Limb (tissue), 2 donors: ENCODE measurements around the gene SCAF4.
"Not testable (repeated sequence)": the region's sequence is repeated elsewhere in the genome, so short reads cannot be mapped to it uniquely, and the experiment has no call there.

Source experiments
- DNase-seq, 2 donors: peaks; one replicate each; pipeline ENCODE4 v3.0.0-alpha.2; 2016; ENCODE audit errors: extremely low spot score in 2 of 2

The SCAF4 gene, protein sequence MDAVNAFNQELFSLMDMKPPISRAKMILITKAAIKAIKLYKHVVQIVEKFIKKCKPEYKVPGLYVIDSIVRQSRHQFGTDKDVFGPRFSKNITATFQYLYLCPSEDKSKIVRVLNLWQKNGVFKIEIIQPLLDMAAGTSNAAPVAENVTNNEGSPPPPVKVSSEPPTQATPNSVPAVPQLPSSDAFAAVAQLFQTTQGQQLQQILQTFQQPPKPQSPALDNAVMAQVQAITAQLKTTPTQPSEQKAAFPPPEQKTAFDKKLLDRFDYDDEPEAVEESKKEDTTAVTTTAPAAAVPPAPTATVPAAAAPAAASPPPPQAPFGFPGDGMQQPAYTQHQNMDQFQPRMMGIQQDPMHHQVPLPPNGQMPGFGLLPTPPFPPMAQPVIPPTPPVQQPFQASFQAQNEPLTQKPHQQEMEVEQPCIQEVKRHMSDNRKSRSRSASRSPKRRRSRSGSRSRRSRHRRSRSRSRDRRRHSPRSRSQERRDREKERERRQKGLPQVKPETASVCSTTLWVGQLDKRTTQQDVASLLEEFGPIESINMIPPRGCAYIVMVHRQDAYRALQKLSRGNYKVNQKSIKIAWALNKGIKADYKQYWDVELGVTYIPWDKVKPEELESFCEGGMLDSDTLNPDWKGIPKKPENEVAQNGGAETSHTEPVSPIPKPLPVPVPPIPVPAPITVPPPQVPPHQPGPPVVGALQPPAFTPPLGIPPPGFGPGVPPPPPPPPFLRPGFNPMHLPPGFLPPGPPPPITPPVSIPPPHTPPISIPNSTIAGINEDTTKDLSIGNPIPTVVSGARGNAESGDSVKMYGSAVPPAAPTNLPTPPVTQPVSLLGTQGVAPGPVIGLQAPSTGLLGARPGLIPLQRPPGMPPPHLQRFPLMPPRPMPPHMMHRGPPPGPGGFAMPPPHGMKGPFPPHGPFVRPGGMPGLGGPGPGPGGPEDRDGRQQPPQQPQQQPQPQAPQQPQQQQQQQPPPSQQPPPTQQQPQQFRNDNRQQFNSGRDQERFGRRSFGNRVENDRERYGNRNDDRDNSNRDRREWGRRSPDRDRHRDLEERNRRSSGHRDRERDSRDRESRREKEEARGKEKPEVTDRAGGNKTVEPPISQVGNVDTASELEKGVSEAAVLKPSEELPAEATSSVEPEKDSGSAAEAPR

DNA sequence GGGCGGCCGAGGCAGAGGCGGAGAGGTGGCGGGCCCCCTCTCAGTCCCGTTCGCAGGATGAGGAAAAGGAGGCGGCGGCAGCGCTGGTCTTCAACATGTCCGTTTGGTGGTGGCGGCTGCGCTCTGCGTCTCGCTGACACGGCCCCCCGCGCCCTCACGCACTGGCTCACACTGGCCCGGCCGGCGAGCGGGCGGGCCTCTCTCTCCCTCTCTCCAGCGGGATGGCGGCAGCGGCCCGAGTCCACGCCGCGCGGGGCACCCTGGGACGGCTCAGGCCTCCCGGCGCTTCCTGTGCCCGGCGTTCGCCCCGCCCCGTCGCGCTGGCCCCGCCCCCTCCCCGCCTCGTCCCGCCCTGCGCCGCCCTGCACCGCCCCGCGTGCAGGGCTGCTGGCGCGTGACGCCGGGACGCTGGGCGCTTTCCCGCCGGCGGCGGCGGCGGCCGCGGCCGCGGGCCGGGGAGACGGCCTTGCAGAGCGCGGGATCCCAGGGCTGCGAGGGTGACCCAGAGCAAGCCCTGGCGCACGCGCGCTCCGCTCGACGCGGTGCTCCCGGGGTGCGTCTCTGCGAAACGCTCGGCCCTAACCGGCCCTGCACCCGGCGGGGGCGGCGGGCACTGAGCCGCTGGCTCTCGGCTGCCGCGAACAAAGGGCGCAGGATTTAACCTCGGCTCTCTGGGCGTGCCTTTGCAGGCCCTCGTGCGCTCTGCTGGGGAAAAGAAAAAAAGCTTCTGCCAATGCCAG, at the start of gene SCAF4:
SCAF4 (minus strand) TSS at position 262 of the 740 bp plus-strand sequence. CDS start 426 bp downstream, outside the sequence.
- DNase-seq, result peak; percentile 89 to 97

DNA sequence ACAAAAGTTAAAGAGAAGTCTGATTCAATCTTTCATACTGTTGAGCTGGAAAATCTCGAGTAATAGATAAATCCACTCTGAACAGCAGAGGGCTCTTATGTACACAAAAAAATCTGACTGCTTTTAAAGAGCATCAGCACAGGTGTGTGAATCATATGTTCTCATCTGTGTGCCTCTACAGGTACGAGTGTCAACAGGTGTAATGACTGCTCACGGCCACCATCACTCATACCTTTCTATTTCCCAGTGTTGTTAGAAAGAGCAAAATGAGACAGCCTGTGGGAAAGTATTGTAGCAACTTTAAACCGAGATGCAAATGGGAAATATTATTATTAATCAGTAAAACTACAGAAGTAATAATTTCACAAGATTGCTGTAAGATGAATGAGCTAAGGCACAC, 49.0 kb upstream of the SCAF4 start:
- DNase-seq, result no peak

DNA sequence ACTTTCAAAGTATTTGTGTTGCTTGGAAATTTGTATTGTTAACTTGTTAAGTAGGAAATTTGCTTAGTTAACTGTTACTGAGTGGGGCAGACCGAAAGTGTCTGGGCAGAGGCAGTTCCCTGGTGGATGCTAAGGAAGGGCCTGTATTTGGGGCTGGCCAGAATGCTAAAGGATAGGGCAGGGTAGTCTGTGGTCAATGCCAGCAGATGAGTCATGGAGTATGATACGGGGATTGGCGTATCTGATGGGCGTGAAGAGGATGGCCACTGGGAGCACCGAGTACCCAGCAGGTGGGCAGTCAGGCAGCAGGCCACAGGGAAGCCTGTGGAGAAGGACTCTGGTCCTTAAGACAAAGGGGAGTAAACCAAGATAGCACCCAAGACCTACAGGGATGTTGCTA, 46.6 kb upstream of the SCAF4 start:
- DNase-seq, result no peak

DNA sequence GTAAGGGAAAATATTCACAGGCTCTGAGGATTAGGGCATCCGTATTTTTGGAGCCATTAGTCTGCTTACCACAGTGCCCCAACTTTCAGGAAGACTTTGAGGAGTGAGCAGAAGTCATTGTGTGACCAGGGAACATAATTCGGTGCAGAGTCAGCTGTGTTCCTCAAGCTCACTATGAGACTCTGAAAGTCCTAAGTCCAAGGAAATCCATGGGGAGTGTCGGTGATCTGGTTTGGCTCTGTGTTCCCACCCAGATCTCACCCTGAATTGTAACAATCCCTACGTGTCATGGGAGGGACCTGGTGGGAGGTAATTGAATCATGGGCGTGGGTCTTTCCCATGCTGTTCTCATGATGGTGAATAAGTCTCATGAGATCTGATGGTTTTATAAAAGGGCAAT, 45.9 kb upstream of the SCAF4 start:
- no peak for DNase-seq

DNA sequence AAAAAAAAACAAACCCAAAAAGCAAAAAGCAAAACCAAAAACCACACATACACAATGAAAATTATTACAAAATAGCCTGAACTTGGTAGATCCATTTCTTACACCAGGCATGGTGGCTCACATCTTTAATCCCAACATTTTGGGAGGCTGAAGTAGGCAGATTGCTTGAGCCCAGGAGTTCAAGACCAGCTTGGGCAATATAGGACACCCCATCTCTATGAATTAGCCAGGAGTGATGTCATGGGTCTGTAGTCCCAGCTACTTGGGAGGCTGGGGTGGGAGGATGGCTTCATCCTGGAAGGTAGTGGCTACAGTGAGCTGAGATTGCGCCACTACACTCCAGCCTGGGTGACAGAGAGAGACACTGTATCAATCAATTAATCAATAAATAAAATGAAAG, 42.1 kb upstream of the SCAF4 start:
- DNase-seq, result no peak

DNA sequence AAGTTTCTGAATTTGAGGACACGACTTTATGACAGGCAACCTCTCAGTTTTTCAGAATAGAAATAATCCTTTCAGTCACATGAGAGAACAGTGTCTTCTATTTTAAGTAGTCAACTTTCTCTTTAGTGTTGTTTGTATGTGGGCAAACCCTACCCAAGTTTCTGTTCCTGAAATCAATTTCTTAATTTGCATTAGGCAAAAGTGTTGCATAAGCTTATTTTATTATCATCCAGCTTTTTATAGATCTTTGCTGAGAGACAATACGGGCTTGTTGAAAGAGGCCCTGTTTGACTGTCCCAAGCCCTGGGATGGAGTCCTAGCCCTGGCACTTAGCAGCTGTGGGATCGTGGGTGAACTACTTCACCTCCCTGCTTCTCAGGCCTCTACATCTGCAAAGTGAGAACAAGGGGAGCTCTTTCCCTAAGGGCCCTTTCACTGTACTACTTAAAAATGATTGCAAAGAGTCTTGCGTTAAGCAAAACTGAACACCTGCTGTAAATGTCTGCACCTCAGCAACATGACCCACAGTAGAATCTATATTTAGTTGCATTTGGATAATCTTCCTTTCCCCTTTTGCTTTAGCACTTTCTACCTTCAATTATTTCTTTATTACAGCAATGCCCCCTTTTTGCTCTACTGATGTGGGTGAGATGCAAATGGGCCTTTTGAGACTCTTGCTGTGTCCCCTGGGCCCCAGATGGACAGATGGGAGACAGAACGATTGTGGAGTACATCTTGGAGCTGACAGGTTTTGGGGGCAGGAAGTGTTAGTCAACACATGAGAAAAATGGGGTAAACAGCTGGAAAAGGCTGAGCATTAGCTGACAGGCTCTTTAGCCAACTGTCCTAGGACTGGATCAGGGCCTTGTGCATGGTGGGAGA, 41.0 kb upstream of the SCAF4 start:
- no peak for DNase-seq

DNA sequence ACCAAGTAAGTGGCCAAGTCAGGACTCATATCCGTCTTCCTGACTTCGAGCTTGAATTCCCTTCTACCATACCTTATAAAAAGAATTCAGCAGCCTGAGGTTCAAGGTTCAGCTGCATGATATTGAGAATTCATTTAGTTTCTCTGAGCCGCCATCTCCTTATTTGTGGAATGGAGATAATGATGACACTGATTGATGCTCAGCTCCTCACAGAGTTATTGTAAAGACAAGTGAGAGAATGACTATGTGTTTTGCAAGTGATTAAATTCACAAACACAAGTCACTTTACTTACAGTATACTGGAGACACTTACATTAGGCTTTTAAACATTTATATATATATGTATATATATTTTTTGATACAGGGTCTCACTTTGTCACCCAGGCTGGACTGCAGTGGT, 39.8 kb upstream of the SCAF4 start:
- DNase-seq, result no peak

DNA sequence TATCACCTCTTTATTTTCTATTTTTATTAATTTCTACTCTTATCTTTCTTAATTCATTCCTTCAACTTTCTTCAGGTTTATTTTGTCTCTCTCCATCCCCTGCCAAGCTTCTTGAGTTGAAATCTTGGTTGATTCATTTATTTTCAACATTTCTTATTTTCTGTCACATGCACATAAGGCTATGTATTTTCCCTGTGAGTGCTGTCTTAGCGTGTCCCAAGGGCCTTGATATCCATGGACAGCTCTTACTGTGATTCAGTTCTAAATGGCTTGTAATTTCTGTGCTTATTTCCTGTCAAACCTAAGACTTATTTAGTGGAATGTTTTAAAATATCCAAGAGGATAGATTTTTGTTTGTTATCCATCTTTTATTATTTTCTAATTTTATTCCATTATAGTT, 36.8 kb upstream of the SCAF4 start:
- DNase-seq, result no peak

DNA sequence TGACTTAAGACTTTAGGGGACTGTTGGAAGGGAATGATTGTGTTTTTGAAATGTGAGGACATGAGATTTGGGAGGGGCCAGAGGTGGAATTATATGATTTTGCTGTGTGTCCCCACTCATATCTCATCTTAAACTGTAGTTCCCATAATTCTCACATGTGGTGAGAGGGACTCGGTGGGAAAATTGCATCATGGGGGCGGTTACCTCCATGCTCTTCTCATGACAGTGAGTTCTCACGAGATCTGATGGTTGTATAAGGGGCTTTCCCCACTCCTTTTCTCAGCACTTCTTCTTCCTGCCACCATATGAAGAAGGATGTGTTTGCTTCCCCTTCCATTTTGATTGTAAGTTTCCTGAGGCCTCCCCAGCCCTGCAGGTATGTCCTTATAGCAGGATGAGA, 35.0 kb upstream of the SCAF4 start:
- DNase-seq, result no peak

DNA sequence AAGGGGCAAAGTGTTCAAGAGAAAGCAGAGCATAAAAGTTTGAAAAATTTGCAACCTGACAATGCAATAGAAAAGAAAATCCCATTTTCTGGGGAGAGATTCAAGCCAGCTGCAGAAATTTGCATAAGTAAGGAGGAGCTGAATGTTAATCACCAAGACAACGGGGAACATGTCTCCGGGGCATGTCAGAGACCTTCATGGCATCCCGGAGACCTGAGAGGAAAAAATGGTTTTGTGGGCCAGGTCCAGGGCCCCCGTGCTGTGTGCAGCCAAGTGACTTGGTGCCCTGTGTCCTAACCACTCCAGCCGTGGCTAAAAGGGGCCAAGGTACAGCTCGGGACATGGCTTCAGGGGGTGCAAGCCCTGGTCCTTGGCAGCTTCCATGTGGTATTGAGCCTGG, 33.9 kb upstream of the SCAF4 start:
- not testable (repeated sequence) for DNase-seq

DNA sequence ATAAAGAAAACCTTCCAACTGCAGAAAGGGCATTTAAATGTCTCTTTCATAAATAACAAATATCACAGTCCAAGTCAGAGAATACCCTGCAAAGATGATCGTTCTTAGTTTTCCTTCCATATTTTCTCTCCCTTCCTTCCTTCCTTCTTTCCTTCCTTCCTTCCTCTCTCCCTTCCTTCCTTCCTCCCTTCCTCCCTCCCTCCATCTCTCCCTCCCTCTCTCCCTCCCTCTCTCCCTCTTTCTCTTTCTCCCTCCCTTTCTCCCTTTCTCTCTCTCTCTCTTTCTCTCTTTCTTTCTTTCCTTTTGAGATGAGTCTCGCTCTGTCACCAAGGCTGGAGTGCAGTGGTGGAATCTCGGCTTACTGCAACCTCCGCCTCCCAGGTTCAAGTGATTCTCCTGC, 29.0 kb upstream of the SCAF4 start:
- DNase-seq, result no peak

DNA sequence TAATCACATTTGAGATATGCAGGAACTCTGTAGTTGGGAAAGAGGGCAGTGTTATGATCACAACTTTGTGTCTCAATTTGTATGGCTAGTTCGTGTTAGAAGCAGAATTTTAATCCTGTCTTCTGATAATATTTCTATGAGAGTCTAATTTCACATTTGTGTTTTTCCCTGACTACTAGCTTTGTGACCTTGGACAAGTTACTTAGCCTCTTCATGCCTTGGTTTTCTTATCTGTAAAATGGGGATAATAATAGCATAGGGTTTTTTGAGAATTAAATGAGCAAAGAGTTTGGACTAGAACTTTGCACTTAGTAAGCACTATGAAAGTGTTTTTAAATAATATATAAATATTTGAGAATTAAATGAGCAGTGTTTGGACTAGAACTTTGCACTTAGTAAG, 24.9 kb upstream of the SCAF4 start:
- no peak for DNase-seq

DNA sequence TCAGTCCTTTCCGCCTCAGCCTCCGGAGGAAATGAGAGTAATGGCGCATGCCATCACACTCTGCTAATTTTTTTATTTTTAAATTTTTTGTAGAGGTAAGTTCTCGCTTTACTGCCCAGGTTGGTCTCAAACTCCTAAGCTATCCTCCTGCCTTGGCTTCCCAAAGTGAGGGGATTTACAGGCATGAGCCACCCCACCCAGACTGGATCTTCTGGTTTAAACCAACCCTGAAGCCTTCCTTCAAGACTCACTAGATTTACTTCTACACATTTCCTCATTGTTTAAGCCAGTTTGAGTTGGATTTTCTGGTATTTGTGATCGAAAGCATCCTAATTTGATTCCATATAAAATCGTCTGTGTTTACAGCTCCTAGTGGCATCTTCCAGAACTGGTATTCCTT, 23.1 kb upstream of the SCAF4 start:
- DNase-seq, result no peak

DNA sequence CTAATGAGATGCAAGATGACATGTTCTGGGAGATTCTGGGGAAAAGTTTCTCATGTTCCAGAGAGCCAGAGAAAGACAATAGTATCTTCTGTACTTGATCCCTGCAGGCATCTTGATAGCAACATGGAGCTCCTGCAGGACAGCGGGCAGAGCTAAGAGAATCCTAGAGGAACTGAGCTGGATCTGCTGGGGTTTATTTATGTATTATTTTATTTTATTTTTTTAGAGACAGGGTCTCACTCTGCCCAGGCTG, 22.7 kb upstream of the SCAF4 start:
- DNase-seq, result no peak

DNA sequence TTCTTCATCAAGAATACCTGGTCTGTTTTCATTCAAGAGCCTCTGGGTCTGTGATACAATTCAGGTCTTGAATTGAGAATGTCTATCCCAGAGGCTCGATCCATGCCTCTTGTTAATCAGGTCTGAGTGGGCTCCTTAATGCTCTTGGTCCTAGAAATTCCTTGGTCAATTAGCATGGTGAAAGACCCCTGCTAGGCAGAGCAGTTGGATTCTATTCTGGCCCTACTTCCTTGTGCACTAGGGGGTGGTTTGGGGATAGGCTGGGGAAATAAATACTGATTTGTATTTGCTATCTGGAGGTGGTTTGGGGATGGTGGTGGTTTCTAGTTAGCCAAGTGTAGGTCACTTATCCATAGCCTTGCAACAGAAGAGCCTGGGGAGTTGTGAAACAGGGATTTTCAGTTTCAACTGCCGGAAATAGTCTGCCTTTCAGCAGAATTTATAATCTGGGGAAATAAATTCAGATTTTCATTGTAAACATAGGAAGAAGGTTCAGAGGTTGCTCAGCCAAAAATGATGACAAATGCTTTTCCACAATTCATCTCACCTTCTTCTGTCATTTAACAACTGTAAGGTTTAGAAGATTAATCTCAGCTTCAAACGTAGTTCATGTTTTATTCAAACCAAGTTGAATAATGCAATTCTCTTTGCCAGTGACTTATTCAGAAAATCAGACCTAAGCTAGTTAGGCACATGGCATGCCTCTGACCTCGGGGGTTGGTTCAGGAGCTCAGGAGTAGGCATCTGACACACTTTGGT, 22.2 kb upstream of the SCAF4 start:
- DNase-seq, result no peak

DNA sequence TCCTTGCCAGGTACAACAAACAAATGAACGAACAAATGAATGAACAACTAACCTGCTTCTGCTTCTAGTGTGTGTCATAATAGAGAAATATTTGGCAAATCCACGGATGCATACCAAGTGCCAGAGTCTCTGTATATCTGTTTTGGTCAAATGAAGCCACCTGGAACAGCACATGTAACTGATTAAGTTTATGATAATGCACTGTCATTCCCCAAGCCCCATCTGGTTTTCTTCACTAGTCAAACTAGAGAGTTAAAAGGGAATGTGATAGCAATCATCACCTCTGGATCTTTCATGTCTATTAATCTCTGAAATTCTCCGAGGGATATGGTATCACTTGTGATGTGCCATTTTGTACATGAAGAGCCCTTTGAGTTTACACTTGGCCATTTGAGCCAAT, 21.0 kb upstream of the SCAF4 start:
- no peak for DNase-seq

DNA sequence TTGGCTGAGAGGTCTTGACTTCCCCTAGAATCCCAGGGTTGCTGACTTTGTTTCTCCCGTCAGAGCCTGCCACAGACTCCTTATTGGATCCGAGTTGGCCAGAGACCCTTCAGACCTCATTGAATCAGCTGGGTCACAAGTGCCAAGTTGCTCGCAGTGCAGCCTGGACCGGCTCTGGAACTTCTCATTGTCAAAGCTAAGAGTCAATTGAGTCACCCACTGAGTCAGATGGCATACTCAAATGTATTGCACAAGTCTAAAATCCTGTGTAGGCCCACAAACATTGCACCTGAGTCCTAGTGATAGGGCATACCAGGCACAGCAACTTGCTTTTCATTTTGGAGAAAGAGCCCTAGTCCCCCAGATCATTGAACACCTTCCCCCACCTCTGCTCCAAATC, 20.4 kb upstream of the SCAF4 start:
- no peak for DNase-seq

DNA sequence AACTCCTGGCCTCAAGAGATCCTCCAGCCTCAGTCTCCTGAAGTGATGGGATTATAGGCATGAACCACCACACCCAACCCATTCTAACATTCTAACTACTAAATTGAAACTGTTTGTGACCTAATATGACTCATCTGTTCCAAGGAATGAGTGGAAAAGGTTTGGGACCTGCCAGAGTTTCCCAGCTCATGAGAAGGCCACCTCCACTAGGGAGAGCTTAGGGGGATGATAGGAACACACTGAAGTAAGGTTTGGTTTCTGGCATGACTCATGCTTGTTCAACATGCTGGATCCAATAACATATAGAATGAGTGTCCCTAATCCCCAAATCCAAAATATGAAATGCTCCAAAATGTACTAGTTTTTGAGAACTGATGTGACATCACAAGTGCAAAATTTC, 18.9 kb upstream of the SCAF4 start:
- no peak for DNase-seq

DNA sequence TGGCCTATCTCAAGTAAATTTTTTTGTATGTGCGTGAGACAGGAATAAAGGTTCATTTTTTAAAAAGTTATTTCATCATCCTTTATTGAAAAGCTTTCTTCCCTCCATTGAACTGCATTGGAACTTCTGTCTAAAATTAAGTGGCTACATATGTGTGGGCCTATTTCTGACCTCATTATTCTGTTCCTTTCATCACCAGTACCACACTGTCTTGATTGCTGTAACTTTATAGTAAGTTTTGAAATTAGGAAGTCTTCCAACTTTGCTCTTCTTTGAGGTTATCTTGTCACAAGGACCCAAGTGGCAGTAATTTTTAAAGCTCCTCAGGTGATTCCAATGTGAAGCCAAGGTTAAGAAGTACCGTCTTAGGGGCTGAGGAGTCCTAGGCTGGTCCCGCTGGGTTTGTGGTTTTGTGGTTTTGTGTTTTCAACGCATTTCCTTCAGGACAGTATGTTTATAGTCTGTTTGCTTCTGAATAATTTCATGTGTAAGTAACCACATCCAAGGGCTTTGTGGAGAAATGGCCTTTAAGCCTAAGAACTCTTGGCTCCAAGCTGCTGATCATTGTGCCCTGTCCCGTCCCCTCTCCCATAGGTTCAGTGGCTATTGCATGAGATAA, 12.4 kb upstream of the SCAF4 start:
- DNase-seq, result no peak

DNA sequence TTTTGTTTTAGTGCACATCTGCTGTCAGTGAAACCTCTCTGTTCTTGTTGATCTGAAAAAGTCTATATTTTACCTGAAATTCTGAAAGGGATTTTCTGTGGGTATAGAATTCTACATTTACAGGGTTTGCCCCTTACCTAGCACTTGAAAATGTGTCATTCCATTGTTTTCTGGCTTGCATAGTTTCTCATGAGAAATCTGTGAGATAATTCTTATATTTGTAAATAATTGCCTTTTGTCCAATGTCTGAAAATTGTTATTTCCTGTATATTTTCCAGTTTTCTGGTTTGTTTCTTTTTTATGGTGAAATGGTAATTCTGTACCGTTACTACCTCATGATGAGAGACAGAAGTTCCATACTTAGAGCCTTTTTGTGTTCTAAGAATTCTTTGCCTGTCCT, 11.8 kb upstream of the SCAF4 start:
- no peak for DNase-seq
